GM23338 (cell line): ENCODE results near the gene XXYLT1. TPM values are rescaled to one million over a fixed set of nuclear protein-coding genes. Genes with fewer than 3 reads are reported as not detected.

Experiments
- ATAC-seq: fragments of 200-7000 bp; cut with Tn5 transposase; 3 replicates; pipeline ENCODE4 v1.9.1; 2020
- DNase-seq: peaks from one replicate; pipeline ENCODE4 v3.0.0-alpha.2; 2015; ENCODE audit warnings: low spot score
- H2AFZ ChIP-seq: fragments of 200-600 bp; sonication (generic); 2 replicates; pipeline ENCODE4 v1.8.0; 2016; ENCODE audit warnings: antibody characterized with exemption, mild to moderate bottlenecking, moderate library complexity
- H3F3A ChIP-seq: fragments of 200-600 bp; sonication (generic); replicated peaks from 2 replicates; pipeline ENCODE4 v1.8.0; 2017; ENCODE audit warnings: antibody characterized with exemption, mixed run types, low read depth
- H3K27ac ChIP-seq: fragments of 200-600 bp; sonication (generic); 2 replicates; pipeline ENCODE4 v1.6.1; 2016; ENCODE audit warnings: low read depth
- H3K27me3 ChIP-seq: fragments of 200-600 bp; sonication (generic); 2 replicates; pipeline ENCODE4 v1.8.0; 2016; ENCODE audit warnings: mild to moderate bottlenecking, mixed run types, moderate library complexity; ENCODE audit not compliant: insufficient read depth
- H3K36me3 ChIP-seq: fragments of 200-600 bp; sonication (generic); 2 replicates; pipeline ENCODE4 v1.8.0; 2016; ENCODE audit warnings: mild to moderate bottlenecking; ENCODE audit not compliant: insufficient read depth
- H3K4me1 ChIP-seq: fragments of 200-600 bp; sonication (generic); 2 replicates; pipeline ENCODE4 v1.8.0; 2016; ENCODE audit warnings: mild to moderate bottlenecking, moderate library complexity; ENCODE audit not compliant: insufficient read depth
- H3K4me2 ChIP-seq: fragments of 200-600 bp; sonication (generic); 2 replicates; pipeline ENCODE4 v1.7.1; 2017; ENCODE audit warnings: mixed run types
- H3K4me3 ChIP-seq: fragments of 200-600 bp; sonication (generic); 2 replicates; pipeline ENCODE4 v1.6.1; 2016; ENCODE audit warnings: mixed run types
- H3K79me2 ChIP-seq: fragments of 200-600 bp; sonication (generic); replicated peaks from 2 replicates; pipeline ENCODE4 v1.8.0; 2017; ENCODE audit warnings: mild to moderate bottlenecking; ENCODE audit not compliant: insufficient read depth
- H3K9me2 ChIP-seq: fragments of 200-600 bp; sonication (generic); 2 replicates; pipeline ENCODE4 v1.8.0; 2017; ENCODE audit not compliant: insufficient read depth
- H4K20me1 ChIP-seq: fragments of 200-600 bp; sonication (generic); replicated peaks from 2 replicates; pipeline ENCODE4 v1.8.0; 2017; ENCODE audit warnings: mild to moderate bottlenecking; ENCODE audit not compliant: insufficient read depth
- H3K27ac Mint-ChIP-seq: 2 replicates; pipeline ENCODE4 v1.8.0; 2020; ENCODE audit warnings: inconsistent platforms, mild to moderate bottlenecking, moderate library complexity, mixed read lengths
- H3K27me3 Mint-ChIP-seq: 3 replicates; pipeline ENCODE4 v1.8.0; 2022; ENCODE audit warnings: low read depth, mild to moderate bottlenecking, moderate library complexity, mixed read lengths, inconsistent platforms; ENCODE audit not compliant: insufficient read depth, poor library complexity
- H3K36me3 Mint-ChIP-seq: 3 replicates; pipeline ENCODE4 v1.8.0; 2021; ENCODE audit warnings: low read depth, mild to moderate bottlenecking, inconsistent platforms, moderate library complexity, mixed read lengths
- H3K4me1 Mint-ChIP-seq: 3 replicates; pipeline ENCODE4 v1.8.0; 2020; ENCODE audit warnings: mild to moderate bottlenecking, inconsistent platforms, mixed read lengths
- H3K4me3 Mint-ChIP-seq: 3 replicates; pipeline ENCODE4 v1.8.0; 2021; ENCODE audit warnings: moderate library complexity, mild to moderate bottlenecking, inconsistent platforms, mixed read lengths
- H3K9me3 Mint-ChIP-seq: 3 replicates; pipeline ENCODE4 v1.8.0; 2020; ENCODE audit warnings: moderate library complexity, mild to moderate bottlenecking, inconsistent platforms, mixed read lengths
- CREB1 ChIP-seq: fragments of 250-450 bp; sonication (Bioruptor Pico); IDR thresholded peaks from 2 replicates; pipeline ENCODE4 v1.5.0; 2020; ENCODE audit warnings: low read depth, mild to moderate bottlenecking, moderate library complexity
- ETS1 ChIP-seq: IDR thresholded peaks from 2 replicates; pipeline ENCODE4 v1.6.1; 2016; ENCODE audit warnings: antibody characterized with exemption
- EZH2 ChIP-seq: fragments of 200-600 bp; sonication (generic); IDR thresholded peaks from one replicate; pipeline ENCODE4 v1.8.0; 2017; ENCODE audit warnings: antibody characterized with exemption, mild to moderate bottlenecking, low read depth; ENCODE audit not compliant: unreplicated experiment
- JUNB ChIP-seq: IDR thresholded peaks from one replicate; pipeline ENCODE4 v1.6.1; 2016; ENCODE audit warnings: antibody characterized with exemption; ENCODE audit not compliant: unreplicated experiment
- POLR2AphosphoS5 ChIP-seq: IDR thresholded peaks from 2 replicates; pipeline ENCODE4 v1.6.1; 2016; ENCODE audit warnings: antibody characterized with exemption, low read depth
- STAT1 ChIP-seq: IDR thresholded peaks from one replicate; pipeline ENCODE4 v1.6.1; 2016; ENCODE audit warnings: antibody characterized with exemption; ENCODE audit not compliant: unreplicated experiment
- ZNF114 ChIP-seq: fragments of 250-450 bp; sonication (Bioruptor Pico); IDR thresholded peaks from 2 replicates; pipeline ENCODE4 v1.5.0; 2020; ENCODE audit warnings: mild to moderate bottlenecking, moderate library complexity
- ZNF331 ChIP-seq: fragments of 250-450 bp; sonication (Bioruptor Pico); IDR thresholded peaks from 2 replicates; pipeline ENCODE4 v1.5.0; 2020; ENCODE audit warnings: low read depth, mild to moderate bottlenecking, moderate library complexity
- polyA plus RNA-seq: library from polyadenylated mRNA; unstranded; fragments of >200 nt; fragmentation: Nextera tagmentation; extraction: Ambion mirVana; gene quantifications from 2 replicates; pipeline ENCODE4 v1.2.1, GENCODE V29; 2016
- total RNA-seq: library from RNA; depleted of rRNA; stranded (reverse); fragments of >200 nt; shearing (Covaris generic); gene quantifications from 2 replicates; pipeline ENCODE4 v1.2.3, GENCODE V29; 2014
- TF ChIP-seq, protein P1 (sequence below): fragments of 250-450 bp; sonication (Bioruptor Pico); IDR thresholded peaks from 2 replicates; pipeline ENCODE4 v1.5.0; 2020; ENCODE audit warnings: mild to moderate bottlenecking, moderate library complexity
- TF ChIP-seq, protein P2 (sequence below): IDR thresholded peaks from one replicate; pipeline ENCODE4 v1.6.1; 2018; ENCODE audit warnings: antibody characterized with exemption; ENCODE audit not compliant: unreplicated experiment

The XXYLT1 gene
- total and polyA plus RNA-seq, 2 experiments from 2014 or later, result 13.5 to 34.8 TPM

GRCh38 chr3:195042743-195043606, 228.0 kb downstream of the XXYLT1 start:
- Mint-ChIP-seq H3K4me1 (peaks cover 38% of the 10 kb centered on the region), H3K4me3 (no peak overlapping the region; the same call in 2 of the 3 replicates), H3K36me3 (no peaks in the 10 kb centered on the region), H3K27ac (no peak overlapping the region), H3K27me3 (peaks cover 15% of the 10 kb centered on the region), H3K9me3 (peaks cover under 1% of the 10 kb centered on the region; the same call in 1 of the 3 replicates)
- H3F3A ChIP-seq, result no peaks in the 10 kb centered on the region
- H3K27me3 ChIP-seq, result no peaks in the 10 kb centered on the region
- peak overlapping the region; percentile 62 for H3K4me2 ChIP-seq
- no peaks in the 10 kb centered on the region for H3K79me2 ChIP-seq
- H2AFZ ChIP-seq, result peak overlapping the region; percentile 85
- ATAC-seq, result peak; percentile 15
- peaks cover 6% of the 10 kb centered on the region for H3K4me1 ChIP-seq
- no peaks in the 10 kb centered on the region for H3K9me2 ChIP-seq
- H4K20me1 ChIP-seq, result no peaks in the 10 kb centered on the region
- H3K36me3 ChIP-seq, result no peaks in the 10 kb centered on the region
- H3K4me3 ChIP-seq, result no peak overlapping the region
- no peak overlapping the region for H3K27ac ChIP-seq
- DNase-seq, result peak; percentile 46
- TF ChIP-seq, protein P1, sequence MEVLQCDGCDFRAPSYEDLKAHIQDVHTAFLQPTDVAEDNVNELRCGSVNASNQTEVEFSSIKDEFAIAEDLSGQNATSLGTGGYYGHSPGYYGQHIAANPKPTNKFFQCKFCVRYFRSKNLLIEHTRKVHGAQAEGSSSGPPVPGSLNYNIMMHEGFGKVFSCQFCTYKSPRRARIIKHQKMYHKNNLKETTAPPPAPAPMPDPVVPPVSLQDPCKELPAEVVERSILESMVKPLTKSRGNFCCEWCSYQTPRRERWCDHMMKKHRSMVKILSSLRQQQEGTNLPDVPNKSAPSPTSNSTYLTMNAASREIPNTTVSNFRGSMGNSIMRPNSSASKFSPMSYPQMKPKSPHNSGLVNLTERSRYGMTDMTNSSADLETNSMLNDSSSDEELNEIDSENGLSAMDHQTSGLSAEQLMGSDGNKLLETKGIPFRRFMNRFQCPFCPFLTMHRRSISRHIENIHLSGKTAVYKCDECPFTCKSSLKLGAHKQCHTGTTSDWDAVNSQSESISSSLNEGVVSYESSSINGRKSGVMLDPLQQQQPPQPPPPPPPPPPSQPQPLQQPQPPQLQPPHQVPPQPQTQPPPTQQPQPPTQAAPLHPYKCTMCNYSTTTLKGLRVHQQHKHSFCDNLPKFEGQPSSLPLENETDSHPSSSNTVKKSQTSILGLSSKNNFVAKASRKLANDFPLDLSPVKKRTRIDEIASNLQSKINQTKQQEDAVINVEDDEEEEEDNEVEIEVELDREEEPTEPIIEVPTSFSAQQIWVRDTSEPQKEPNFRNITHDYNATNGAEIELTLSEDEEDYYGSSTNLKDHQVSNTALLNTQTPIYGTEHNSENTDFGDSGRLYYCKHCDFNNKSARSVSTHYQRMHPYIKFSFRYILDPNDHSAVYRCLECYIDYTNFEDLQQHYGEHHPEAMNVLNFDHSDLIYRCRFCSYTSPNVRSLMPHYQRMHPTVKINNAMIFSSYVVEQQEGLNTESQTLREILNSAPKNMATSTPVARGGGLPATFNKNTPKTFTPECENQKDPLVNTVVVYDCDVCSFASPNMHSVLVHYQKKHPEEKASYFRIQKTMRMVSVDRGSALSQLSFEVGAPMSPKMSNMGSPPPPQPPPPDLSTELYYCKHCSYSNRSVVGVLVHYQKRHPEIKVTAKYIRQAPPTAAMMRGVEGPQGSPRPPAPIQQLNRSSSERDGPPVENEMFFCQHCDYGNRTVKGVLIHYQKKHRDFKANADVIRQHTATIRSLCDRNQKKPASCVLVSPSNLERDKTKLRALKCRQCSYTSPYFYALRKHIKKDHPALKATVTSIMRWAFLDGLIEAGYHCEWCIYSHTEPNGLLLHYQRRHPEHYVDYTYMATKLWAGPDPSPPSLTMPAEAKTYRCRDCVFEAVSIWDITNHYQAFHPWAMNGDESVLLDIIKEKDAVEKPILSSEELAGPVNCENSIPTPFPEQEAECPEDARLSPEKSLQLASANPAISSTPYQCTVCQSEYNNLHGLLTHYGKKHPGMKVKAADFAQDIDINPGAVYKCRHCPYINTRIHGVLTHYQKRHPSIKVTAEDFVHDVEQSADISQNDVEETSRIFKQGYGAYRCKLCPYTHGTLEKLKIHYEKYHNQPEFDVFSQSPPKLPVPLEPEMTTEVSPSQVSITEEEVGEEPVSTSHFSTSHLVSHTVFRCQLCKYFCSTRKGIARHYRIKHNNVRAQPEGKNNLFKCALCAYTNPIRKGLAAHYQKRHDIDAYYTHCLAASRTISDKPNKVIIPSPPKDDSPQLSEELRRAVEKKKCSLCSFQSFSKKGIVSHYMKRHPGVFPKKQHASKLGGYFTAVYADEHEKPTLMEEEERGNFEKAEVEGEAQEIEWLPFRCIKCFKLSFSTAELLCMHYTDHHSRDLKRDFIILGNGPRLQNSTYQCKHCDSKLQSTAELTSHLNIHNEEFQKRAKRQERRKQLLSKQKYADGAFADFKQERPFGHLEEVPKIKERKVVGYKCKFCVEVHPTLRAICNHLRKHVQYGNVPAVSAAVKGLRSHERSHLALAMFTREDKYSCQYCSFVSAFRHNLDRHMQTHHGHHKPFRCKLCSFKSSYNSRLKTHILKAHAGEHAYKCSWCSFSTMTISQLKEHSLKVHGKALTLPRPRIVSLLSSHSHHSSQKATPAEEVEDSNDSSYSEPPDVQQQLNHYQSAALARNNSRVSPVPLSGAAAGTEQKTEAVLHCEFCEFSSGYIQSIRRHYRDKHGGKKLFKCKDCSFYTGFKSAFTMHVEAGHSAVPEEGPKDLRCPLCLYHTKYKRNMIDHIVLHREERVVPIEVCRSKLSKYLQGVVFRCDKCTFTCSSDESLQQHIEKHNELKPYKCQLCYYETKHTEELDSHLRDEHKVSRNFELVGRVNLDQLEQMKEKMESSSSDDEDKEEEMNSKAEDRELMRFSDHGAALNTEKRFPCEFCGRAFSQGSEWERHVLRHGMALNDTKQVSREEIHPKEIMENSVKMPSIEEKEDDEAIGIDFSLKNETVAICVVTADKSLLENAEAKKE (CRISPR knock-in tag), result no peak
- TF ChIP-seq EZH2, result no peak
- no peak for TF ChIP-seq POLR2AphosphoS5
- TF ChIP-seq JUNB, result no peak
- no peak for TF ChIP-seq CREB1
- TF ChIP-seq STAT1, result no peak
- TF ChIP-seq, protein P2, sequence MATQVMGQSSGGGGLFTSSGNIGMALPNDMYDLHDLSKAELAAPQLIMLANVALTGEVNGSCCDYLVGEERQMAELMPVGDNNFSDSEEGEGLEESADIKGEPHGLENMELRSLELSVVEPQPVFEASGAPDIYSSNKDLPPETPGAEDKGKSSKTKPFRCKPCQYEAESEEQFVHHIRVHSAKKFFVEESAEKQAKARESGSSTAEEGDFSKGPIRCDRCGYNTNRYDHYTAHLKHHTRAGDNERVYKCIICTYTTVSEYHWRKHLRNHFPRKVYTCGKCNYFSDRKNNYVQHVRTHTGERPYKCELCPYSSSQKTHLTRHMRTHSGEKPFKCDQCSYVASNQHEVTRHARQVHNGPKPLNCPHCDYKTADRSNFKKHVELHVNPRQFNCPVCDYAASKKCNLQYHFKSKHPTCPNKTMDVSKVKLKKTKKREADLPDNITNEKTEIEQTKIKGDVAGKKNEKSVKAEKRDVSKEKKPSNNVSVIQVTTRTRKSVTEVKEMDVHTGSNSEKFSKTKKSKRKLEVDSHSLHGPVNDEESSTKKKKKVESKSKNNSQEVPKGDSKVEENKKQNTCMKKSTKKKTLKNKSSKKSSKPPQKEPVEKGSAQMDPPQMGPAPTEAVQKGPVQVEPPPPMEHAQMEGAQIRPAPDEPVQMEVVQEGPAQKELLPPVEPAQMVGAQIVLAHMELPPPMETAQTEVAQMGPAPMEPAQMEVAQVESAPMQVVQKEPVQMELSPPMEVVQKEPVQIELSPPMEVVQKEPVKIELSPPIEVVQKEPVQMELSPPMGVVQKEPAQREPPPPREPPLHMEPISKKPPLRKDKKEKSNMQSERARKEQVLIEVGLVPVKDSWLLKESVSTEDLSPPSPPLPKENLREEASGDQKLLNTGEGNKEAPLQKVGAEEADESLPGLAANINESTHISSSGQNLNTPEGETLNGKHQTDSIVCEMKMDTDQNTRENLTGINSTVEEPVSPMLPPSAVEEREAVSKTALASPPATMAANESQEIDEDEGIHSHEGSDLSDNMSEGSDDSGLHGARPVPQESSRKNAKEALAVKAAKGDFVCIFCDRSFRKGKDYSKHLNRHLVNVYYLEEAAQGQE, result no peak
- no peak for TF ChIP-seq ZNF114
- no peak for TF ChIP-seq ZNF331
- TF ChIP-seq ETS1, result no peak
